GM19240 (cell line): Measurements from ENCODE around the gene AKAP17A.
"Not testable (repeated sequence)": the region's sequence is repeated elsewhere in the genome, so short reads cannot be mapped to it uniquely, and the experiment has no call there.

Source experiments
- DNase-seq: peaks from one replicate; pipeline ENCODE4 v3.0.0; 2011; ENCODE audit warnings: low spot score; ENCODE audit not compliant: insufficient read length

Gene AKAP17A

GRCh38 chrX:1591102-1591862 is at the start of gene AKAP17A:
AKAP17A (plus strand) TSS chrX:1591604; CDS start chrX:1593463, 1,859 bp downstream.
- peak; percentile 91 for DNase-seq

DNA sequence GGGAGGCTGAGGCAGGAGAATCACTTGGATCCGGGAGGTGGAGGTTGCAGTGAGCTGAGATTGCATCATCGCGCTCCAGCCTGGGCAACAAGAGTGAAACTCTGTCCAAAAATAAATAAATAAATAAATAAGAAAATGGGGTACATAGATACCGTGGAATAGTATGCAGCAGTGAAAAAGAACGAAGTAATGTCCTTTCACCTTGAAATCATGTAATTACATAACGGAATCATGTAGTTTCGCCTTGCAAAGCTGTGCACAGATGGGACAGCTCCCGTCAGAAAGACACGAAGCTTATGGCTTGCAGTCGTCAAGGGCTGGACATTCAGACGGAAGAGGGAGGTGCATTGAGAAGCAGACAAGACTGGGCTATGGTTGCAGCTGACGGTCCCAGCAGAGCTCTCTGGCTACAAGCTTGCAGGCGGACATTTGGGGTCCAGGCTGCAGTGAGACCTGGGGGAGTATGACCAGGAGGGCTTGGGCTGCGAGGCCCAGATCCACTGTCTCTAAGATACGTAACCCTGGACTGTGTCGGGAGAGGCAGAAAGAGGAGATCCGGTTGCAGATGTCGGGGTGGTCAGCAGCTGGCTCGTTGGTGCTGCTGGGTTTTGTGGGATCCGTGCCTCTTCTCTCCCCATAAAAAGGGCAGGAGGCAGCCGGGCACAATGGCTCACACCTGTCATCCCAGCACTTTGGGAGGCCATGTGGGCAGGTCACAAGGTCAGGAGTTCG is 48.2 kb upstream of the AKAP17A start:
- no peak for DNase-seq

GRCh38 chrX:1545776-1546408 is 45.5 kb upstream of the AKAP17A start:
- no peak for DNase-seq

DNA sequence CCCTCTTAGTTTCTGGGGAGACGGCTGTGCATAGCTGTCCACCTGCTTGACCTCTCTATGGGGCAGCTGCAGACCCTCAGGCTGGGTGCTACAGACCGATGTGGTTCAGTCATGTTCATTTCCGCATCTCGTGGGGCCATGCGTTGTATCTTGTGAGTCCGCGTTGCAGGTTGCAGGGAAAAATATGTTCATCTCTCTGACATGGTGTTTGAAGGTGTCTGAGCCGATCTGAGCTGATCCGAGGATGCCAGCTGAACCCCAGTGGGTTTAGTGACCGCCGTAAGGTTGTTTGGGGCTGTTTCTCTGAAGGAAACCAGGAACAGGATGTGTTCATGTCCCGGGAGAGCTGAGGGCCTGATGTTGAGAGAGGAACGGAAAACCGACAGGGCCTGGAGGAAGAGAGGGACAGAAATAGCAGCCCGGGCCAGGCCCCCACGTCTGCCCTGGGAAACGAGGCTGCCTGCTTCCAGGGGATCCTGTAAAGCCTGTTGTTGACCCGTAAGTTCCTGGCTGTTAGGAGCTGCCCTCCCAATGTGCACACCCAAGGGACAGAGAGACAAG is 44.6 kb upstream of the AKAP17A start:
- DNase-seq, result no peak

DNA sequence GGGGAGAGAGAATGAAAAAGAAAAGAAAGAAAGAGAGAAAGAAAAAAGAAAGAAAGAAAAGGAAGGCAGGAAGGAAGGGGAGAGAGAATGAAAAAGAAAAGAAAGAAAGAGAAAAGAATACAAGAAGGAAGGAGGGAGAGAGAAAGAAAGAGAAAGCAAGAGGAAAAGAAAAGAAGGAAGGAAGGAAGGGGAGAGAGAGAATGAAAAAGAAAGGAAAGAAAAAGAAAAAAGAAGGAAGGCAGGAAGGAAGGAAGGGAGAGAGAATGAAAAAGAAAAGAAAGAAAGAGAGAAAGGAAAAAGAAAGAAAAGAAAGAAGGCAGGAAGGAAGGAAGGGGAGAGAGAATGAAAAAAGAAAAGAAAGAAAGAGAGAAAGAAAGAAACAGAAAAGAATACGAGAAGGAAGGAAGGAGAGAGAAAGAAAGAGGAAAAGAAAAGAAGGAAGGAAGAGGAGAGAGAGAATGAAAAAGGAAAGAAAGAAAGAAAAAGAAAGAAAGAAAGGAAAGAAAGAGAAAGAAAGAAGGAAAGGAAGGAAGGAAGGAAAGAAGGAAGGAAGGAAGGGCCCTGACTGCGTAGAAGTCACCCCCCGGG is 39.4 kb upstream of the AKAP17A start:
- DNase-seq, result no peak

DNA sequence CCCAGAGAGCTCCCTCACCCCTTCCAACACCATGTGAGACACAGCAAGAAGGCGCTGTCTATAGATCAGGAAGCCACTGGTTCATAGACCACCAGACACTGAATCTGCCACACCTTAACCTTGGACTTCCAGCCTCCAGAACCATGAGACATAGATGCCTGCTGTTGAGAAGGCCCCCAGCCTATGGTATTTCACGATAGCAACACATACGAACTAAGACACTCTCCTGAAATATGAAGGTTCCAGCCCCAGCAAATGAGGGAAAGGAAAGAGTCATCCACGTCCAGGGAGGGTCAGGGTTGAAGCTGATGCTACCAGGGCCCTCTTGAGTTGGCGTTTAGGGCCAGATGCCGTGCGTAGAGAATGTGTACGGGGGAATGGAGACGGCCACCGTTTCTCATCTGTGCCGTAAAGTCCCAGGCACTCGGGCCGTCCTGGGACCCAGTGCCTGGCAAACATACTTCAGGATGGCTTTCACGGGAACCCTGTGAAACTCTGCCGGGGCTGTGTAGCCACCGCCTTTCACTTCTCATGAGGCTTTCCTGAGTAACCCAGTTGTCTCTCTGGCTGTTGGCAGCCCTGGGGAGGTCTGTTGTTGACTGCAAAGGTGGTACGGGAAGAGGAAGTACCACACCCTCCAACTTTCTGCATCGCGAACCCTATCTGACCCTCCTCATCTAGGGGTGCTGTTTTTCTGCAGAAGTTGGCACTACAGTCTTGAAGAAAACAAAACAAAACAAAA is 36.8 kb upstream of the AKAP17A start:
- DNase-seq, result no peak

GRCh38 chrX:1555370-1555769 is 36.0 kb upstream of the AKAP17A start:
- no peak for DNase-seq

GRCh38 chrX:1557442-1557841 is 34.0 kb upstream of the AKAP17A start:
- DNase-seq, result not testable (repeated sequence)

GRCh38 chrX:1558761-1559468 is 32.5 kb upstream of the AKAP17A start:
- DNase-seq, result no peak

GRCh38 chrX:1561164-1561563 is 30.2 kb upstream of the AKAP17A start:
- no peak for DNase-seq

- not testable (repeated sequence) for DNase-seq
These were observed 27.3 kb upstream of the AKAP17A start for GRCh38 chrX:1564077-1564476.

GRCh38 chrX:1564750-1565683 is 26.4 kb upstream of the AKAP17A start:
- no peak for DNase-seq

- not testable (repeated sequence) for DNase-seq
These were observed 17.2 kb upstream of the AKAP17A start for GRCh38 chrX:1574181-1574580.

DNA sequence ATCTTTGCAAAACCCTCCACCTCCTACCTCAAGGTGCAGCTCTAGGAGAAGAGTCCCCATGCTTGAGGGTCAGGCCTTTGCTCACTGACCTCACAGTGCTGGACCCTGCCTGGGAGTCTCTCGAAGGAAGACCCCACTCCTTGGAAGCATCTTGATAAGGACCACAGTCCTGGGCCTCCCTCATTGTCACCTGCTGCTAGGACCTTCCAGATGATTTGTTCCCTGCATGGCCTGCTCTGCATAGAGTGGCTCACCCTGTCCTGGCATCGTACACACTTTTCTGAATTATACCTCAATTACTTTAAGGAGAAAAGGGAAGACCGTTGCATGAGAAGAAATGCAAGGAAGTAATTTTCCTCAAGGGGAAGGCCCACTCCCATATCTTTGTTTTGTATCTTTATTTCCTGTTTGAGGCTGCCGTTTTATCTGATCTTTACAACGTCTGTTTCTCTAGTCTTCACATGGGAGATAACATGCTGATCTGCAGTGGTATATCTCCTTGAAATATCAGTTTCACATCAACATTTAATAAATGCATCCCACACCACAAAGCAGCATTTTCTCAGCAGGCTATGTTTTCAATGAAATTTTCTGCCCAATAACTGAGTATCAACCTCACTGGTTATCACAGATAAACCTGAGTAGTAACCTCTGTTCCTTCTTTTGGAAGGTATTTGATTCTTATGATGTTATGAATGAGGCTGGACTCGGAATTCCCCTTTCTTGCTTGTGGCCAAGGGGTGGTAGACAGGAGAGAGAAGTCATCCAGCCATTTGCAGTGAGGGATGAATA is 15.0 kb upstream of the AKAP17A start:
- DNase-seq, result no peak

GRCh38 chrX:1577845-1578244 is 13.6 kb upstream of the AKAP17A start:
- no peak for DNase-seq

DNA sequence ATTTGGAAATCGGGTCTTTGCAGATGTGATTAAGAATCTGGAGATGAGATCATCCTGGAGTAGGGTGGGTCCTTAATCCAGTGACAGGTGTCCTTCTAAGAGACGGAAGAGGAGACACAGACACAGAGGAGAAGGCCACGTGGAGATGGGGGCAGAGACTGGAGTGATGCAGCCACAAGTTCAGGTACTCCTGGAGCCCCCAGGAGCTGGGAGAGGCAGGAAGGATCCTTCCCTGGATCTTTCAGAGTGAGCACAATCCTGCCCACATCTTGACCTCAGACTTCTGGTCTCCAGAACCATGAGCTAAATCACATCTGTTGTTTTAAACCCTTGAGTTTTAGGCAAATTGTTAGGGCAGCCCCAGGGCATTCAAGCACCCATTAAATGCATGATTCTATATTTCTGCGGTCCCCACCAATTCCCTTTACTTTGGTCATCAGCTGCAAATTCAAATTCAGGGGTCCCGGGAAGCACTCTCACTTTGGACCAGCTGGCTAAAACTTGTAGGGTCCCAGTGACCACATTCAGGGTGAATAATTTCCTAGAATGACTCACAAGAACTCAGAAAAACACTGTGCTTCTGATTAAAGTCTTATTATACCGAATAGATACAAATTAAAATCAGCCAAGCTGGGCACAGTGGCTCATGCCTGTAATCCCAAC is 12.8 kb upstream of the AKAP17A start:
- DNase-seq, result no peak

- no peak for DNase-seq
These were observed 10.3 kb upstream of the AKAP17A start for GRCh38 chrX:1581132-1581531.
